Measurements from ENCODE around the gene SKIC3.

SKIC3 gene

DNA sequence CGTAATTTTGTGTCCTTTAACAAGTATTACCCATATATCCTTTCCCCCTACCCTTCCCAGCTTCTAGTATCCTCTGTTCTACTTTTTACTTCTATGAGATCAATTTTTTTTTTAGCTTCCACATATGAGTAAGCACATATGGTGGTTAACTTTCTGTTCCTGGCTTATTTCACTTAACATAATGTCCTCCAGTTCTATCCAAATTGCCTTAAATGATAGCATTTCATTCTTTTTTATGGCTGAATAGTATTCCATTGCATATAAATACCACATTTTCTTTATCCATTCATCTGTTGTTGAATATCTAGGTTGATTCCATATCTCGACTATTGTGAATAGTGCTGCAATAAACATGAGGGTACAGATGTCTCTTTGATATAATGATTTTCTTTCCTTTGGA lies 36.4 kb downstream of the SKIC3 start:
- TF ChIP-seq GATA1 (IDR thresholded peaks at IDR 0.05; ENCODE audit: low read depth, low read length) = no peak
- no peak for TF ChIP-seq POLR2A (IDR thresholded peaks at IDR 0.05; ENCODE audit: low read length)
- no peak for DNase-seq

DNA sequence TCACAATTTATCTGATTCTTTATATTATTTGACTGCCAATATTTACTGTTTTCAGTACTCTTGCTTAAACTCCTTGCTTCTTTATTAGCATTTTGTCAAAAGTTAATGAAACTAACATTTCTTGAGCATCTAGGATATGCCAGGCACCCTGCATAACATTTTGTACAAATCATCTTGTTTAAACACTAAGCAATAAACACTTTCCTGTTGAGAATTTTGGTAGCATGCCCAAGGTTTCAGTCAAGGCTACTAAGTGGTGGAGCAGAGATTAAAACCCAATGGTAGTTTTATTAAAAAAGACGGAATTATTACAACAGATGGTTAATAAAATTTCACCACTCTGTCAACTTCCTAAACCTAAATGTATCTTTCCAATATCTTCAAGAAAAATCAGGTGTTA lies 43.2 kb downstream of the SKIC3 start:
- DNase-seq = no peak
- TF ChIP-seq POLR2A (IDR thresholded peaks at IDR 0.05; ENCODE audit: low read length) = no peak
- TF ChIP-seq GATA1 (IDR thresholded peaks at IDR 0.05; ENCODE audit: low read depth, low read length) = no peak

DNA sequence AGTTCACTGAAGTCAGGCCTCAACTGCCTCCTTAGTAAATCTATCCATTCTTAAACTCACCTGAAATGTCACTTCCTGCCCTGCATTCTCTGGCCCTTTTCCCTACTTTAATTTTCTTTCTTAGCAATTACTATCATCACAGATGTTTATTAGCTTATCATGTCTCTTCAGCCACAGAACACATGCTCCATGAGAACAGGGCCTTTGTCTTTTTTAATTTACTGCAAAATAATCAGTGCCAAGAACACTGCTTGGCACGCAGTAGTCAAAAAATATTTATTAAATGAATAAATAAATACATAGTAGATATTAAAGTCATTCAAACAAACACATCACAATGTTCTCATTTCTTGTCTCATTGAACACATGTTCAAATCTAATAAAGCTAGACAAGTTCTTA lies 46.2 kb downstream of the SKIC3 start:
- no peak for TF ChIP-seq GATA1 (IDR thresholded peaks at IDR 0.05; ENCODE audit: low read depth, low read length)
- no peak for TF ChIP-seq POLR2A (IDR thresholded peaks at IDR 0.05; ENCODE audit: low read length)
- DNase-seq = no peak

Data from erythroblast (primary cell).